Amniotic epithelial cell (primary cell): ENCODE data around the gene DDIT3.
A peak's percentile ranks its signal among the peaks of the same experiment; 100 is the strongest.

Source experiments
- DNase-seq: peaks from one replicate; pipeline ENCODE4 v3.0.0-alpha.2; 2010; ENCODE audit warnings: low read depth

The DDIT3 gene

DNA sequence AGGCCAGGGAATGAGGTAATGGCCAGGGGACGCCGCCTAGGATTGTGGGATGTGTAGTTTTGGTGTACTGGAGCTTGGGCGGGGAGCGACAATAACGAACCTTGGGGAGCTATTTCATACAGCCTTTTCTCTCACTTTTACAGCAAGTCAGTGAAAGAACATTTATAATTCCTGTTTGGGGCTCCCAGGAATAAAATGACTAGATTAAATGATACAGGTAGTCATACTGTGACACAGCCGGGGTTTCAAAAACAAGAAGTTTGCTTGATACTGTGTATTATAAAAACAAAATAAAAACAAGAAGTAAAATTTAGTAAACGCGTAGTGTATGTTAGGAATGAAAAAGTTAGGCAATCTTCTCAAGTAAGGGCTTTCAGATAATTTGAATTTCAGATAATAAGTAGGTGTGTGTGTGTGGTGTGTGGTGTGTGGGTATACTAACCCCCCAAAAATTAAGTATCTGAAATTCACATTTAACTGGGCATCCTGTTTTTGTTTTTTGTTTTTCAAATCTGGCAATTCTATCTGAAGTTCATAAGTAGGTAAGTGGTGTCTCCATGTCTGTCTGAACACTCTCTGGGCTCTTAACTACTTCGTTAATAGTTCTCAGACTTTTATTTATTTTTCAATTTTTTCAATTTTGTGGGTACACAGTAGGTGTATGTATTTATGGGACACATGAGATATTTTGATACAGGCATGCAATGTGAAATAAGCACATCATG, 27.1 kb upstream of the DDIT3 start:
- DNase-seq, result no peak

GRCh38 chr12:57546438-57547287, 26.3 kb upstream of the DDIT3 start, which contains the start of gene DCTN2:
Gene DCTN2 (minus strand): TSS chr12:57547192. CDS start chr12:57547063, 129 bp downstream.
- DNase-seq, result peak; percentile 94

- no peak for DNase-seq
Measured at GRCh38 chr12:57545809-57546437, 25.6 kb upstream of the DDIT3 start.

GRCh38 chr12:57543581-57543980, 23.3 kb upstream of the DDIT3 start:
- DNase-seq, result no peak

GRCh38 chr12:57541717-57542116, 21.4 kb upstream of the DDIT3 start:
- DNase-seq, result no peak

- no peak for DNase-seq
Measured at GRCh38 chr12:57541001-57541400, 20.7 kb upstream of the DDIT3 start.

DNA sequence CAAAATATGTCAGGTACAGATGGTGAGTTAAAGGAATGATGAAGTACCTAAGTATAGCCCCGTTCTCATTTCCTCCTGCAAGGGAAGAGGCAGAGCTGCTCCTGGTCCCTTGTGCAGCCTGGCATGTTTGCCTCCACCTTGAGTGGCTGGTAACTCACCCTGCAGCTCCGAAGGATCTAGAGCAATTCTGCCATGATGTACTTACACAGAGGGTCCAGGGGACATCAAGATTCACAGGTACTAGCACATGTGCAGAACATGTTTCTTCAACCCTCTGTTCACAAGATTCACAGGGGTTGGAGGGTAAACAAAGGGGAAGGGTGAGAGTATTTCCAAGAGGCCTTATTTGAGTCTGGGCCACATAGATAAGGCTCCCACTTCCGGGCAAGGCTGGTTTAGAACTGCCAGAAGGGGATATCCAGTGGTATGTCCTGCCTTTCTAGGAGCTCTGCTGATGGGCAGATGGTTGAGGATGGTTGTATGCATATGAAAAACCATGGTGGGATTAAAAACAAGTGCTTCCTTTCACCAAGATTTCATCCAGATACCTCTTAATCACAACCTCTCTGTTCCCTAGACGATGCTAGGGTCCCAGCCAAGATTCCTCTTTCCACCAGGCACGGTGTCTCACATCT, 18.9 kb upstream of the DDIT3 start:
- no peak for DNase-seq

DNA sequence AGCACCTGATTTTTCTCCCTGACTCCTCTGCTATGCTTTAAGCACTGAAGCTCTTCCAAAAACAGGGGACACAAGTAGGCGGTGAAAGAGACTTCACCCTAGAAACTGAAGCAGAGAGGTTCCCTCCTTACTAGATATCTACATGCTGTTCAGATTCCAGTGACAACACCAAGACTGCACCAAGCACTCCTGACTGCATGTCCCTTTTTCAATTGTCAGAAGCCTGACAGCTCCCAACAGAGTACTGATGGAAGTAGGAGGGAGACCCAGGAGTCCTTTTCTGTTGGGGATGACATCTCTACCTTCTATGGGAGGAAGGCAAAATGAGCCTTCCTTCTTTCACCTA, 16.3 kb upstream of the DDIT3 start:
- DNase-seq, result no peak

GRCh38 chr12:57535764-57536596, 15.7 kb upstream of the DDIT3 start:
- no peak for DNase-seq

DNA sequence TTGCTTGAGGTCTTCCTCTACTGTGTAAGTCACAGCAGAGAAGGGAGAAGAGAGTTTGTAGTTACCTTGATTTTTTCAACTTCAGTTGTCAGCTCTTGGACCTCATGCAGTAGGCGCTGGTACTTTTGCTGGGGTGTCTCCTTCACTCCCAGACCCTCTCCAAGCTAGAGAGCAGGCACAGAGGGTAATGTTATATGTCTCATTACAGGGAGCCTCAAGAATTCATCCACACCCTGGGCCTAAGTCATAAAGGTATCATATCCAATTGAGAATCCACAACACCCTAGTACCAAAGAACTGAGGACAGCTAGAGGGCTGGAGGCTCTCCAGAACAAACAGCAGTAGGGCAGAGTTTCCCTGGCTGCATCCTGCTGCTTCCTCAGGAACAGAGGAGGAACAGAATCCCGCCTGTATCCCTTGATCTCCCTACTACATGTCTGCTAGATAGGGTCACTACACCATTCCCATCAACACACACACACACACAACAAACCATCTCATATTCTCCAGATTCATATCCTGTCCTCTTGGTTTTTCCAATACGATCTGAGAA, 14.8 kb upstream of the DDIT3 start:
- DNase-seq, result no peak

- no peak for DNase-seq
Measured at GRCh38 chr12:57534250-57534649, 13.9 kb upstream of the DDIT3 start.

GRCh38 chr12:57533108-57533507, 12.8 kb upstream of the DDIT3 start:
- DNase-seq, result no peak

- no peak for DNase-seq
Measured at GRCh38 chr12:57531836-57532235, 11.5 kb upstream of the DDIT3 start.

GRCh38 chr12:57530396-57531142, 10.3 kb upstream of the DDIT3 start:
- DNase-seq, result no peak

DNA sequence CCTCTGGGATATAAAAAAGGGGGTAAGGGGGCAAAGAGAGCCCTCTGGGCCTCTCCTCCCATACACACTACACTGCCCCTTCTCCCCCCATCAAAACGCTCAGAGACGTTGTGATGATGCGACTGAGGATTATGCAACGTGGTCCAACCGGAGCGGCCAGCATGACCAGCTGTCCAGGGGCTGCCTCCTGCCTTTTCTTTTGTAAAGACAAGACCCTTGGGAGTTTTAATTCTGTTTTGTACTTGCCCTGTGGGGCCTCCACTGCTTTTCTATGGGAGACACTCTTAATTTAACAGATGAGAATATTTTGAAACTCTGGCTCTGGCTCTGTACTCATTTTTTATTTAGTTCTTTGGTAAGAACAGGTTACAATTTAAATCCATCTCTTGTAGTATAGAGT, 9.5 kb upstream of the DDIT3 start:
- DNase-seq, result no peak

DNA sequence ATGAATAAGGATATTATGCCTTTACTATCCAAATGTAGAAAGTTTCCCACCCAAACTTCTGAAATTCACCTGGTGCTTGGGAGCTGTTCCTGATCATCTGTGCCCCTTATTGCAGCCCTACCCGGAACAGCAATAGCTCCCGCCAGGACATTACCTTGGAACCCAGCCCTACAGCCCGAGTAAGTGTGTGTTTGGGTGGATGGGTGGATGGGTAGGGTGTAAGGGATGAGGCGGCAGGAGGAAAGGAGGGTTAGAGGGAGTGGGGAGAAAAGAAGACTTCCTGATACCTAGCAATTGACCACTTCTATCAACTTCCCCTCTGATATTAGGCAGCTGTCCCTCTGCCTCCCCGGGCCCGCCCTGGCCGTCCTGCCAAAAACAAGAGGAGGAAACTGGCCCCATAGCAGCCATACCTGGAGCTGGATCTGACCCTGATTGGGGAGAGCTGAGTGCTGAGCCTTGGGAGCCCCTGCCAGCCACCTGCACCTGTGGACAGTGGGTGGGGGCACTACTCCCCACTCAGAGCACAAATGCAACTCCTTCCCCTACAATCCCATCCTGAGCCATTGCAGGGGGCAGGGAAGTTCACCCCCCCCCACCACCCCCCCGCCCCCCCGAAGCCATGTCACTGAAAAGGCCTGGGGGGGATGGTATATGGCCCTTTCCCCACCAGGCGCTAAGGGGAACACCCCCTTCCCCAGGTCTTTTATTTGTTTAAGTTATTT, 8.7 kb upstream of the DDIT3 start:
- no peak for DNase-seq

DNA sequence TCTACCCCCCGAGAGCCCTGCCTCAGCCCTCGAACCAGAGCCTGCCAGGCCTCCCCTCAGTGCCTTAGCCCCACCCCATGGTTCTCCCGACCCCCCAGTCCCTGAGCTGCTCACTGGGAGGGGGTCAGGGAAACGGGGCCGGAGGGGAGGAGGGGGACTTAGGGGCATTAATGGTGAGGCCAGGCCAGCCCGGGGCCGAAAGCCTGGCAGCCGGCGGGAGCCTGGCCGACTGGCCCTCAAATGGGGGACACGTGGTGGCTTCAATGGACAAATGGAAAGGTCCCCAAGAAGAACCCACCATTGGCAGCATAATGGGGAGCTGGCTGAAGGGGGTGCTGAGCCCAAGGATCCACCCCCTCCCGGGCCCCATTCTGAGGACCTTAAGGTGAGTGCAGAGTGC, 7.9 kb upstream of the DDIT3 start:
- no peak for DNase-seq

GRCh38 chr12:57527184-57527583, 6.9 kb upstream of the DDIT3 start:
- DNase-seq, result no peak

DNA sequence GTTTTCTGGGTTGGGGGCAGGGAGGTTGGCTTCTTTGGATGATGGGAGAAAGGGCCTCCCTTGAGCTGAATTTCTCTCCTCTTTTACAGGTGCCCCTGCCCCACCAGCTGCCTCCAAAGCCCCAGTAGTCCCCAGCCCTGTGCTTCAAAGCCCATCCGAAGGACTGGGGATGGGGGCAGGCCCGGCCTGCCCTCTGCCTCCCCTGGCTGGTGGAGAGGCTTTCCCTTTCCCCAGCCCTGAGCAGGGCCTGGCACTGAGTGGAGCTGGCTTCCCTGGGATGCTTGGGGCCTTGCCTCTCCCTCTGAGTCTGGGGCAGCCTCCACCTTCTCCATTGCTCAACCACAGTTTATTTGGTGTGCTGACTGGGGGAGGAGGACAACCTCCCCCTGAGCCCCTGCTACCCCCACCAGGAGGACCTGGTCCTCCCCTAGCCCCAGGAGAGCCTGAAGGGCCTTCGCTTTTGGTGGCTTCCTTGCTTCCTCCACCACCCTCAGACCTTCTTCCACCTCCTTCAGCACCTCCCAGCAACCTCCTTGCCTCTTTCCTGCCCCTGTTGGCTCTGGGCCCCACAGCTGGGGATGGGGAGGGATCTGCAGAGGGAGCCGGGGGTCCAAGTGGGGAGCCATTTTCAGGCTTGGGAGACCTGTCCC, 6.3 kb upstream of the DDIT3 start:
- DNase-seq, result no peak
